Mesendoderm (in vitro differentiated cells): ENCODE data around the gene KRT31. TPM values are rescaled to one million over a fixed set of nuclear protein-coding genes. Genes with fewer than 3 reads are reported as not detected.

Experiments used
- DNase-seq: peaks from one replicate; pipeline ENCODE4 v3.0.0; 2013
- H2AK5ac ChIP-seq: 2 replicates; pipeline ENCODE4 v1.6.1; 2013; ENCODE audit warnings: low read length, inconsistent platforms
- H2BK120ac ChIP-seq: 2 replicates; pipeline ENCODE4 v1.6.1; 2013; ENCODE audit warnings: low read depth, mild to moderate bottlenecking, low read length, moderate library complexity, mixed read lengths
- H2BK15ac ChIP-seq: replicated peaks from 2 replicates; pipeline ENCODE4 v1.6.1; 2013; ENCODE audit warnings: low read depth, mild to moderate bottlenecking, moderate library complexity
- H2BK5ac ChIP-seq: 2 replicates; pipeline ENCODE4 v1.6.1; 2013; ENCODE audit warnings: low read length, inconsistent platforms
- H3K18ac ChIP-seq: 2 replicates; pipeline ENCODE4 v1.6.1; 2013; ENCODE audit warnings: mild to moderate bottlenecking, low read length, mixed read lengths
- H3K23ac ChIP-seq: one replicate; pipeline ENCODE4 v1.6.1; 2013; ENCODE audit warnings: low read length
- H3K27ac ChIP-seq: 2 replicates; pipeline ENCODE4 v1.5.1; 2013; ENCODE audit warnings: low read depth, mild to moderate bottlenecking, inconsistent platforms, low read length, moderate library complexity
- H3K27me3 ChIP-seq: 2 replicates; pipeline ENCODE4 v1.6.1; 2013; ENCODE audit warnings: low read length, control low read depth, mild to moderate bottlenecking, inconsistent platforms; ENCODE audit not compliant: insufficient read depth, poor library complexity
- H3K36me3 ChIP-seq: 2 replicates; pipeline ENCODE4 v1.6.1; 2013; ENCODE audit warnings: low read length, inconsistent platforms; ENCODE audit not compliant: control insufficient read depth, insufficient read depth
- H3K4ac ChIP-seq: one replicate; pipeline ENCODE4 v1.6.1; 2013; ENCODE audit warnings: low read depth, mild to moderate bottlenecking, low read length, moderate library complexity
- H3K4me1 ChIP-seq: 2 replicates; pipeline ENCODE4 v1.6.1; 2013; ENCODE audit warnings: low read depth, low read length, inconsistent platforms; ENCODE audit not compliant: control insufficient read depth
- H3K4me2 ChIP-seq: 2 replicates; pipeline ENCODE4 v1.6.1; 2013; ENCODE audit warnings: low read length
- H3K4me3 ChIP-seq: 2 replicates; pipeline ENCODE4 v1.5.1; 2013; ENCODE audit warnings: mild to moderate bottlenecking, low read length
- H3K56ac ChIP-seq: one replicate; pipeline ENCODE4 v1.6.1; 2013; ENCODE audit warnings: low read length
- H3K79me1 ChIP-seq: 2 replicates; pipeline ENCODE4 v1.6.1; 2013; ENCODE audit warnings: low read length, inconsistent platforms
- H3K79me2 ChIP-seq: 2 replicates; pipeline ENCODE4 v1.6.1; 2013; ENCODE audit warnings: mild to moderate bottlenecking, low read length; ENCODE audit not compliant: control insufficient read depth, insufficient read depth
- H3K9ac ChIP-seq: 2 replicates; pipeline ENCODE4 v1.6.1; 2013; ENCODE audit warnings: low read length, inconsistent platforms
- H4K5ac ChIP-seq: one replicate; pipeline ENCODE4 v1.6.1; 2013; ENCODE audit warnings: low read length
- H4K8ac ChIP-seq: one replicate; pipeline ENCODE4 v1.6.1; 2013; ENCODE audit warnings: low read depth, mild to moderate bottlenecking, control low read depth, low read length, moderate library complexity
- WGBS: extraction: QIAGEN DNeasy Blood & Tissue Kit; methylation state at CpG from one replicate; pipeline ENCODE4 v1.1.7; 2013; ENCODE audit warnings: low lambda C conversion rate, missing lambda C conversion rate; ENCODE audit not compliant: insufficient coverage; ENCODE audit errors: extremely low coverage; 5-methylcytosine and 5-hydroxymethylcytosine counted together
- polyA plus RNA-seq, 2 experiments: library from polyadenylated mRNA; stranded (reverse); fragments of 200-250 nt; gene quantifications; one replicate each; pipeline ENCODE4 v1.2.3, GENCODE V29; 2013

Gene KRT31
- not detected for polyA plus RNA-seq (2013, experiment 1 of 2)
- not detected for polyA plus RNA-seq (2013, experiment 2 of 2)

GRCh38 chr17:41396996-41397660, at the start of gene KRT31:
Gene KRT31, minus strand, starts transcription at chr17:41397608. Its CDS starts 69 bp downstream, at chr17:41397539.
- Histone ChIP-seq H2AK5ac (no peak within 1 kb of the TSS), H3K79me1 (no peaks in the 10 kb centered on the region), H3K18ac (no peak within 1 kb of the TSS), H2BK15ac (no peak within 1 kb of the TSS), H3K4me3 (no peak within 1 kb of the TSS), H3K23ac (no peak within 1 kb of the TSS), H3K27me3 (no peaks in the 10 kb centered on the region), H3K4me2 (no peak within 1 kb of the TSS), H3K4me1 (no peaks in the 10 kb centered on the region), H3K4ac (no peak within 1 kb of the TSS), H2BK120ac (no peak within 1 kb of the TSS), H2BK5ac (no peak within 1 kb of the TSS), H3K27ac (no peak within 1 kb of the TSS), H4K8ac (no peak within 1 kb of the TSS), H3K9ac (no peak within 1 kb of the TSS), H3K56ac (no peak within 1 kb of the TSS), H3K79me2 (no peaks in the 10 kb centered on the region), H3K36me3 (no peaks in the 10 kb centered on the region), H4K5ac (no peak within 1 kb of the TSS)
- no CpG with 5 or more reads among the region's 16 CpGs for WGBS
- DNase-seq, result no peak

GRCh38 chr17:41446806-41447205, 49.4 kb upstream of the KRT31 start:
- H4K8ac ChIP-seq, result no peak overlapping the region
- no peak overlapping the region for H3K4me2 ChIP-seq
- H3K27me3 ChIP-seq, result no peaks in the 10 kb centered on the region
- no peak overlapping the region for H3K23ac ChIP-seq
- no peak overlapping the region for H3K9ac ChIP-seq
- no peaks in the 10 kb centered on the region for H3K79me1 ChIP-seq
- no peak overlapping the region for H2AK5ac ChIP-seq
- no peaks in the 10 kb centered on the region for H3K79me2 ChIP-seq
- H2BK5ac ChIP-seq, result no peak overlapping the region
- no peak overlapping the region for H3K56ac ChIP-seq
- H3K36me3 ChIP-seq, result no peaks in the 10 kb centered on the region
- no peak overlapping the region for H3K4ac ChIP-seq
- H3K18ac ChIP-seq, result no peak overlapping the region
- no peak overlapping the region for H3K4me3 ChIP-seq
- H3K4me1 ChIP-seq, result no peaks in the 10 kb centered on the region
- no peak for DNase-seq
- no peak overlapping the region for H2BK120ac ChIP-seq
- no peak overlapping the region for H2BK15ac ChIP-seq
- WGBS, result no CpG with 5 or more reads among the region's 2 CpGs
- no peak overlapping the region for H4K5ac ChIP-seq
- no peak overlapping the region for H3K27ac ChIP-seq

- no peaks in the 10 kb centered on the region for H3K4me1 ChIP-seq
- no peak overlapping the region for H2BK5ac ChIP-seq
- no peak overlapping the region for H2BK15ac ChIP-seq
- no CpG with 5 or more reads among the region's 3 CpGs for WGBS
- H3K79me1 ChIP-seq, result no peaks in the 10 kb centered on the region
- no peak overlapping the region for H2AK5ac ChIP-seq
- H3K4me2 ChIP-seq, result no peak overlapping the region
- no peaks in the 10 kb centered on the region for H3K79me2 ChIP-seq
- H3K4me3 ChIP-seq, result no peak overlapping the region
- no peak overlapping the region for H3K56ac ChIP-seq
- no peak overlapping the region for H2BK120ac ChIP-seq
- no peak overlapping the region for H4K8ac ChIP-seq
- no peak overlapping the region for H4K5ac ChIP-seq
- no peak overlapping the region for H3K9ac ChIP-seq
- no peak overlapping the region for H3K18ac ChIP-seq
- no peak overlapping the region for H3K23ac ChIP-seq
- H3K27ac ChIP-seq, result no peak overlapping the region
- H3K4ac ChIP-seq, result no peak overlapping the region
- no peak for DNase-seq
- H3K27me3 ChIP-seq, result no peaks in the 10 kb centered on the region
- H3K36me3 ChIP-seq, result no peaks in the 10 kb centered on the region
Measured at GRCh38 chr17:41444640-41445039, 47.2 kb upstream of the KRT31 start.

GRCh38 chr17:41444186-41444585, 46.8 kb upstream of the KRT31 start:
- Histone ChIP-seq H3K4me3 (no peak overlapping the region), H3K4ac (no peak overlapping the region), H3K4me2 (no peak overlapping the region), H3K56ac (no peak overlapping the region), H4K8ac (no peak overlapping the region), H3K9ac (no peak overlapping the region), H3K23ac (no peak overlapping the region), H2BK120ac (no peak overlapping the region), H2BK15ac (no peak overlapping the region), H2AK5ac (no peak overlapping the region), H3K18ac (no peak overlapping the region), H3K27me3 (no peaks in the 10 kb centered on the region), H4K5ac (no peak overlapping the region), H3K79me2 (no peaks in the 10 kb centered on the region), H2BK5ac (no peak overlapping the region), H3K4me1 (no peaks in the 10 kb centered on the region), H3K36me3 (no peaks in the 10 kb centered on the region), H3K27ac (no peak overlapping the region), H3K79me1 (no peaks in the 10 kb centered on the region)
- WGBS, result no CpG with 5 or more reads among the region's 1 CpG
- DNase-seq, result no peak

- no peak overlapping the region for H2BK120ac ChIP-seq
- WGBS, result no CpG with 5 or more reads among the region's 4 CpGs
- H2BK5ac ChIP-seq, result no peak overlapping the region
- H3K9ac ChIP-seq, result no peak overlapping the region
- no peaks in the 10 kb centered on the region for H3K36me3 ChIP-seq
- no peak overlapping the region for H4K5ac ChIP-seq
- no peak overlapping the region for H3K56ac ChIP-seq
- H3K27ac ChIP-seq, result no peak overlapping the region
- H3K4me3 ChIP-seq, result no peak overlapping the region
- no peak overlapping the region for H3K4me2 ChIP-seq
- no peak overlapping the region for H3K4ac ChIP-seq
- no peak overlapping the region for H3K18ac ChIP-seq
- no peaks in the 10 kb centered on the region for H3K4me1 ChIP-seq
- no peaks in the 10 kb centered on the region for H3K79me2 ChIP-seq
- no peak overlapping the region for H3K23ac ChIP-seq
- H3K79me1 ChIP-seq, result no peaks in the 10 kb centered on the region
- DNase-seq, result no peak
- H2AK5ac ChIP-seq, result no peak overlapping the region
- H3K27me3 ChIP-seq, result no peaks in the 10 kb centered on the region
- H4K8ac ChIP-seq, result no peak overlapping the region
- H2BK15ac ChIP-seq, result no peak overlapping the region
Measured at GRCh38 chr17:41442739-41443138, 45.3 kb upstream of the KRT31 start.

GRCh38 chr17:41440531-41441033, 43.2 kb upstream of the KRT31 start, which contains the start of gene KRT38:
Gene KRT38, minus strand, starts transcription at chr17:41440983. Its CDS starts 62 bp downstream, at chr17:41440921.
- no peak within 1 kb of the TSS for H3K23ac ChIP-seq
- WGBS, result no CpG with 5 or more reads among the region's 10 CpGs
- H3K4me3 ChIP-seq, result no peak within 1 kb of the TSS
- H3K4me2 ChIP-seq, result no peak within 1 kb of the TSS
- DNase-seq, result no peak
- no peak within 1 kb of the TSS for H3K9ac ChIP-seq
- no peaks in the 10 kb centered on the region for H3K79me2 ChIP-seq
- H4K8ac ChIP-seq, result no peak within 1 kb of the TSS
- no peak within 1 kb of the TSS for H2BK5ac ChIP-seq
- no peaks in the 10 kb centered on the region for H3K27me3 ChIP-seq
- H2BK15ac ChIP-seq, result no peak within 1 kb of the TSS
- H3K18ac ChIP-seq, result no peak within 1 kb of the TSS
- no peaks in the 10 kb centered on the region for H3K4me1 ChIP-seq
- H2BK120ac ChIP-seq, result no peak within 1 kb of the TSS
- H2AK5ac ChIP-seq, result no peak within 1 kb of the TSS
- no peak within 1 kb of the TSS for H3K27ac ChIP-seq
- no peak within 1 kb of the TSS for H4K5ac ChIP-seq
- H3K79me1 ChIP-seq, result no peaks in the 10 kb centered on the region
- H3K36me3 ChIP-seq, result no peaks in the 10 kb centered on the region
- no peak within 1 kb of the TSS for H3K4ac ChIP-seq
- no peak within 1 kb of the TSS for H3K56ac ChIP-seq
